RCC 7860 (cell line): ENCODE data around the gene PCDHGA5.
"Not testable (repeated sequence)": the region's sequence is repeated elsewhere in the genome, so short reads cannot be mapped to it uniquely, and the experiment has no call there.

Source experiments
- DNase-seq: peaks from one replicate; pipeline ENCODE4 v3.0.0-alpha.2; 2015; ENCODE audit warnings: low spot score
- FAIRE-seq: peaks from 2 replicates; lab custom pipeline; 2012; peaks lifted over from hg19 to GRCh38; lab: Jason Lieb, UNC

Gene PCDHGA5

DNA sequence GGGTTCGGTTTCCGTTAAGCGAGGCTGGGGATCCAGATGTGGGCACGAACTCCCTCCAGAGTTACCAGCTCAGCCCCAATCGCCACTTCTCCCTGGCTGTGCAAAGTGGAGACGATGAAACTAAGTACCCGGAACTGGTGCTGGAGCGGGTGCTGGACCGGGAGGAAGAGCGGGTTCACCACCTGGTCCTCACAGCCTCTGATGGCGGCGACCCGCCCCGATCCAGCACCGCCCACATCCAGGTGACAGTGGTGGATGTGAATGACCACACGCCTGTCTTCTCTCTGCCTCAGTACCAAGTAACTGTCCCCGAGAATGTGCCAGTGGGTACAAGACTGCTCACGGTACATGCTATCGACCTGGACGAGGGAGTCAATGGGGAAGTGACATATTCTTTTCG lies 19.4 kb downstream of the PCDHGA5 start:
- DNase-seq (no peak), FAIRE-seq (no peak)

DNA sequence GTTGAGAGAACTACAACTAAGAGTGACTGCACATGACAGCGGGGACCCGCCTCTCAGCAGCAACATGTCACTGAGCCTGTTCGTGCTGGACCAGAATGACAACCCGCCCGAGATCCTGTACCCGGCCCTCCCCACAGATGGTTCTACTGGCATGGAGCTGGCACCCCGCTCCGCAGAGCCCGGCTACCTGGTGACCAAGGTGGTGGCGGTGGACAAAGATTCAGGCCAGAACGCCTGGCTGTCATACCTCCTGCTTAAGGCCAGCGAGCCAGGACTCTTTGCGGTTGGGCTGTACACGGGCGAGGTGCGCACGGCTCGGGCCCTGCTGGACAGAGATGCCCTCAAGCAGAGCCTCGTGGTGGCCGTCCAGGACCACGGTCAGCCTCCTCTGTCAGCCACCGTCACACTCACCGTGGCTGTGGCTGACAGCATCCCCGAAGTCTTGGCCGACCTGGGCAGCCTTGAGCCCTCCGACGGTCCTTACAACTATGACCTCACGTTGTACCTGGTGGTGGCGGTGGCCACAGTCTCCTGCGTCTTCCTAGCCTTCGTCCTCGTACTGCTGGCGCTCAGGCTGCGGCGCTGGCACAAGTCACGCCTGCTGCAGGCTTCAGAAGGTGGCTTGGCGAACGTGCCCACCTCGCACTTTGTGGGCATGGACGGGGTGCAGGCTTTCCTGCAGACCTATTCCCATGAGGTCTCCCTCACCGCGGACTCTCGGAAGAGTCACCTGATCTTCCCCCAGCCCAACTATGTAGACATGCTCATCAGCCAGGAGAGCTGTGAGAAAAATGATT lies 20.7 kb downstream of the PCDHGA5 start:
- DNase-seq (no peak), FAIRE-seq (no peak)

DNA sequence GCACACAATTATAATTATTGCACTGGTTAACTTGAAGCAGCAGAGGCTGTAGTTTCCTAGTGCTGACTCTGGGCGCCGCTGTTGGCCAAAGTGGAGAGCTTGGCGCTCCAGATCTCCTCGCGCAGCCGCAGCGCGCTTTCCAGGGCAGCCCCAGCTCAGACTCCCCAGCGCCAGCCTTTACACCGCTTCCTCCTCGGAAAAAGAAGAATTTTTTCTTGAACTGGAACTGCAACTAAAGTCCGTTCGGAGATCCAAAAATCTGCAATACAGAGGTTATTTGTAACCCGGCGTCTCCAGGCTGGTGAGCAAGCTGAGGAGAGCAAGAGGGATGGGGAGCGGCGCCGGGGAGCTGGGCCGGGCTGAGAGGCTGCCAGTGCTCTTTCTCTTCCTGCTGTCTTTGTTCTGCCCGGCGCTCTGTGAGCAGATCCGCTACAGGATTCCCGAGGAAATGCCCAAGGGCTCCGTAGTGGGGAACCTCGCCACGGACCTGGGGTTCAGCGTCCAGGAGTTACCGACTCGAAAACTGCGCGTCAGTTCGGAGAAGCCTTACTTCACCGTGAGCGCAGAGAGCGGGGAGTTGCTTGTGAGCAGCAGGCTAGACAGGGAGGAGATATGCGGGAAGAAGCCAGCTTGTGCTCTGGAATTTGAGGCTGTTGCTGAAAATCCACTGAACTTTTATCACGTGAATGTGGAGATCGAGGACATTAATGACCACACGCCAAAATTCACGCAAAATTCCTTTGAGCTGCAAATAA lies 23.8 kb downstream of the PCDHGA5 start, which contains the start of gene PCDHGB4:
PCDHGB4 (plus strand) TSS at position 142 of the 755 bp plus-strand sequence; CDS start at position 329, 187 bp downstream.
- FAIRE-seq: not testable (repeated sequence)

DNA sequence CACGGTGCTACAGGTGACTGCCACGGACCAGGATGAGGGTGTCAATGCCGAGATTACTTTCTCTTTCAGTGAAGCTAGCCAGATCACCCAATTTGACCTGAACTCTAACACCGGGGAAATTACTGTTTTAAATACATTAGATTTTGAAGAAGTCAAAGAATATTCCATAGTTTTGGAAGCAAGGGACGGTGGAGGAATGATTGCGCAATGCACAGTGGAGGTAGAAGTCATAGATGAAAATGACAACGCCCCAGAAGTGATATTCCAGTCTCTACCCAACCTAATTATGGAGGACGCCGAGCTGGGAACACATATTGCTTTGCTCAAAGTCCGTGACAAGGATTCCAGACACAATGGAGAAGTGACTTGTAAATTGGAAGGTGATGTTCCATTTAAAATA lies 24.7 kb downstream of the PCDHGA5 start:
- no peak for DNase-seq
- no peak for FAIRE-seq

More for the DNA sequence above, 23.8 kb downstream of the PCDHGA5 start, which contains the start of gene PCDHGB4:
- not testable (repeated sequence) for DNase-seq

DNA sequence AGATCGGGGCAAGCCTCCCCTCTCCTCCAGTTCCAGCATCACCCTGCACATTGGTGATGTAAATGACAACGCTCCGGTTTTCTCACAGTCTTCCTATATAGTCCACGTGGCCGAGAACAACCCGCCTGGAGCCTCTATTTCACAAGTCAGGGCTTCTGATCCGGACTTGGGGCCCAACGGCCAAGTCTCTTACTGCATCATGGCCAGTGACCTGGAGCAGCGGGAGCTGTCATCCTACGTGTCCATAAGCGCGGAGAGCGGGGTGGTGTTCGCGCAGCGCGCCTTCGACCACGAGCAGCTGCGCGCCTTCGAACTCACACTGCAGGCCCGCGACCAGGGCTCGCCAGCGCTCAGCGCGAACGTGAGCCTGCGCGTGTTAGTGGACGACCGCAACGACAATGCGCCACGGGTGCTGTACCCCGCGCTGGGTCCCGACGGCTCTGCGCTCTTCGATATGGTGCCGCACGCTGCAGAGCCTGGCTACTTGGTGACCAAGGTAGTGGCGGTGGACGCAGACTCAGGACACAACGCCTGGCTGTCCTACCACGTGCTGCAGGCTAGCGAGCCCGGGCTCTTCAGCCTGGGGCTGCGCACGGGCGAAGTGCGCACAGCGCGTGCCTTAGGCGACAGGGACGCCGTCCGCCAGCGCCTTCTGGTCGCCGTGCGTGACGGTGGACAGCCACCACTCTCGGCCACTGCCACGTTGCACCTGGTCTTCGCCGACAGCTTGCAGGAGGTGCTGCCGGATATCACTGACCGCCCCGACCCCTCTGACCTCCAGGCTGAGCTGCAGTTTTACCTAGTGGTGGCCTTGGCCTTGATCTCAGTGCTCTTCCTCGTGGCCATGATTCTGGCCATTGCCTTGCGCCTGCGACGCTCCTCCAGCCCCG lies 25.4 kb downstream of the PCDHGA5 start:
- DNase-seq (no peak), FAIRE-seq (no peak)

DNA sequence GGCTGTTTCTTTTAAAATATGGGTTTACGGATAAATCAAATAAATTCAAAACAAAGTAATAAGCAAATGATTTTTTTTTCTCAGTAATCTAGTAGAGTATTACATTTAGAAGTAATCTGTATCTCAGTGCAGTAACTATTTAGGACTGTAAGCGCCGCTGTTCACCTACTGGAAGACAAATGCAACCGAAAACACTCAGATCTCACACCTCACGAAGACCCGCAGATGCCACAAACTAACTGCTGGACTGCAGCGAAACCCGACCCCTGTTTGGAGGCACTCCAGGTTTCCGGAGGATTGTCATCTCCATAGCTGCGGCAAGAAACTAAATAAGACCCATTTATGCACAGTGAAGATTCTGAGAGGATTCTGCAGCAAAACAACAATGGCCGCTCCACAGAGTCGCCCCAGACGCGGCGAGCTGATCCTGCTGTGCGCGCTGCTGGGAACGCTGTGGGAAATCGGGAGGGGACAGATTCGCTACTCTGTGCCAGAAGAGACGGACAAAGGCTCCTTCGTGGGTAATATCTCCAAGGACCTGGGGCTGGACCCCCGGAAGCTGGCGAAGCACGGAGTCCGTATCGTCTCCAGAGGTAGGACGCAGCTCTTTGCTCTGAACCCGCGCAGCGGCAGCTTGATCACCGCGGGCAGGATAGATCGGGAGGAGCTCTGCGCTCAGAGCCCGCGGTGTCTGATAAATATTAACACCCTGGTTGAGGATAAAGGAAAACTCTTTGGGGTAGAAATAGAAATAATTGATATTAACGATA lies 28.7 kb downstream of the PCDHGA5 start, which contains the start of gene PCDHGA8:
PCDHGA8 (plus strand) TSS at position 205 of the 770 bp plus-strand sequence; CDS start at position 386, 181 bp downstream.
- FAIRE-seq (no peak), DNase-seq (no peak)

DNA sequence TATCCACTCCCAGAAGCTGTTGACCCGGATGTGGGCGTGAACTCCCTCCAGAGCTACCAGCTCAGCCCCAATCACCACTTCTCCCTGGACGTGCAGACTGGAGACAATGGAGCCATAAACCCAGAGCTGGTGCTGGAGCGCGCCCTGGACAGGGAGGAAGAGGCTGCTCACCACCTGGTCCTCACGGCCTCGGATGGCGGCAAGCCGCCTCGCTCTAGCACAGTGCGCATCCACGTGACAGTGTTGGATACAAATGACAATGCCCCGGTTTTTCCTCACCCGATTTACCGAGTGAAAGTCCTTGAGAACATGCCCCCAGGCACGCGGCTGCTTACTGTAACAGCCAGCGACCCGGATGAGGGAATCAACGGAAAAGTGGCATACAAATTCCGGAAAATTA lies 29.3 kb downstream of the PCDHGA5 start:
- FAIRE-seq (no peak), DNase-seq (no peak)

DNA sequence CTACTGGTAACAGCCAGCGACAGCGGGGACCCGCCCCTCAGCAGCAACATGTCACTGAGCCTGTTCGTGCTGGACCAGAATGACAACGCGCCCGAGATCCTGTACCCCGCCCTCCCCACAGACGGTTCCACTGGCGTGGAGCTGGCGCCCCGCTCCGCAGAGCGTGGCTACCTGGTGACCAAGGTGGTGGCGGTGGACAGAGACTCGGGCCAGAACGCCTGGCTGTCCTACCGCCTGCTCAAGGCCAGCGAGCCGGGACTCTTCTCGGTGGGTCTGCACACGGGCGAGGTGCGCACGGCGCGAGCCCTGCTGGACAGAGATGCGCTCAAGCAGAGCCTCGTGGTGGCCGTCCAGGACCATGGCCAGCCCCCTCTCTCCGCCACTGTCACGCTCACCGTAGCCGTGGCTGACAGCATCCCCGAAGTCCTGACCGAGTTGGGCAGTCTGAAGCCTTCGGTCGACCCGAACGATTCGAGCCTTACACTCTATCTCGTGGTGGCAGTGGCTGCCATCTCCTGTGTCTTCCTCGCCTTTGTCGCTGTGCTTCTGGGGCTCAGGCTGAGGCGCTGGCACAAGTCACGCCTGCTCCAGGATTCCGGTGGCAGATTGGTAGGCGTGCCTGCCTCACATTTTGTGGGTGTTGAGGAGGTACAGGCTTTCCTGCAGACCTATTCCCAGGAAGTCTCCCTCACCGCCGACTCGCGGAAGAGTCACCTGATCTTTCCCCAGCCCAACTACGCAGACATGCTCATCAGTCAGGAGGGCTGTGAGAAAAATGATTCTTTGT lies 30.6 kb downstream of the PCDHGA5 start:
- not testable (repeated sequence) for FAIRE-seq, DNase-seq

DNA sequence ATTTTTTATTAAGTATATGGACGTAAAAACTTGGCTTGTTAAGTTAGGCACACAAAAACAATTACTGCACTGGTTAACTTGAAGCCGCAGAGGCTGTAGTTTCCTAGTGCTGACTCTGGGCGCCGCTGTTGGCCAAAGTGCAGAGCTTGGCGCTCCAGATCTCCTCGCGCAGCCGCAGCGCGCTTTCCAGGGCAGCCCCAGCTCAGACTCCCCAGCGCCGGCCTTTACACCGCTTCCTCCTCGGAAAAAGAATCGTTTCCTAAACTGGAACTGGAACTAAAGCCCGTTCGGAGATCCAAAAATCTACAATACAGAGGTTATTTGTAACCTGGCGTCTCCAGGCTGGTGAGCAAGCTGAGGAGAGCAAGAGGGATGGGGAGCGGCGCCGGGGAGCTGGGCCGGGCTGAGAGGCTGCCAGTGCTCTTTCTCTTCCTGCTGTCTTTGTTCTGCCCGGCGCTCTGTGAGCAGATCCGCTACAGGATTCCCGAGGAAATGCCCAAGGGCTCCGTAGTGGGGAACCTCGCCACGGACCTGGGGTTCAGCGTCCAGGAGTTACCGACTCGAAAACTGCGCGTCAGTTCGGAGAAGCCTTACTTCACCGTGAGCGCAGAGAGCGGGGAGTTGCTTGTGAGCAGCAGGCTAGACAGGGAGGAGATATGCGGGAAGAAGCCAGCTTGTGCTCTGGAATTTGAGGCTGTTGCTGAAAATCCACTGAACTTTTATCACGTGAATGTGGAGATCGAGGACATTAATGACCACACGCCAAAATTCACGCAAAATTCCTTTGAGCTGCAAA lies 34.0 kb downstream of the PCDHGA5 start, which contains the start of gene PCDHGB5:
PCDHGB5 (plus strand) TSS at position 192 of the 796 bp plus-strand sequence; CDS start at position 373, 181 bp downstream.
- not testable (repeated sequence) for DNase-seq, FAIRE-seq

DNA sequence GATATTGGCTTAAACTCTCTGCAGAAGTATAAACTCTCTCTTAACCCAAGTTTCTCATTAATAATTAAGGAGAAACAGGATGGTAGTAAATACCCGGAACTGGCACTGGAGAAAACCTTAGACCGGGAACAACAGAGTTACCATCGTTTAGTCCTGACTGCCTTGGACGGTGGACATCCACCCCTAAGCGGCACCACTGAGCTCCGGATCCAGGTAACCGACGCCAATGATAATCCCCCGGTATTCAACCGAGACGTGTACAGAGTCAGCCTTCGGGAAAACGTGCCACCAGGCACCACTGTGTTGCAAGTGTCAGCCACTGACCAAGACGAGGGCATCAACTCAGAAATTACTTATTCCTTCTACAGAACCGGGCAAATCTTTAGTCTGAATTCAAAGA lies 34.6 kb downstream of the PCDHGA5 start:
- FAIRE-seq (no peak), DNase-seq (no peak)

DNA sequence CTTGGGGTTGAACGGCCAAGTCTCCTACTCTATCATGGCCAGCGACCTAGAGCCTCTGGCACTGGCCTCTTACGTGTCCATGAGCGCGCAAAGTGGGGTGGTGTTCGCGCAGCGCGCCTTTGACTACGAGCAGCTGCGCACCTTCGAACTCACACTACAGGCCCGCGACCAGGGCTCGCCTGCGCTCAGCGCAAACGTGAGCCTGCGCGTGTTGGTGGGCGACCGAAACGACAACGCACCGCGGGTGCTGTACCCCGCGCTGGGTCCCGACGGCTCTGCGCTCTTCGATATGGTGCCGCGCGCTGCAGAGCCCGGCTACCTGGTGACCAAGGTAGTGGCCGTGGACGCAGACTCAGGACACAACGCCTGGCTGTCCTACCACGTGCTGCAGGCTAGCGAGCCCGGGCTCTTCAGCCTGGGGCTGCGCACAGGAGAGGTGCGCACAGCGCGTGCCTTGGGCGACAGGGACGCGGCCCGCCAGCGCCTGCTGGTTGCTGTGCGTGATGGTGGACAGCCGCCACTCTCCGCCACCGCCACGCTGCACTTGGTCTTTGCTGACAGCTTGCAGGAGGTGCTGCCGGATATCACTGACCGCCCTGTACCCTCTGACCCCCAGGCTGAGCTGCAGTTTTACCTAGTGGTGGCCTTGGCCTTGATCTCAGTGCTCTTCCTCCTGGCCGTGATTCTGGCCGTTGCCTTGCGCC lies 35.7 kb downstream of the PCDHGA5 start:
- FAIRE-seq (no peak), DNase-seq (no peak)

DNA sequence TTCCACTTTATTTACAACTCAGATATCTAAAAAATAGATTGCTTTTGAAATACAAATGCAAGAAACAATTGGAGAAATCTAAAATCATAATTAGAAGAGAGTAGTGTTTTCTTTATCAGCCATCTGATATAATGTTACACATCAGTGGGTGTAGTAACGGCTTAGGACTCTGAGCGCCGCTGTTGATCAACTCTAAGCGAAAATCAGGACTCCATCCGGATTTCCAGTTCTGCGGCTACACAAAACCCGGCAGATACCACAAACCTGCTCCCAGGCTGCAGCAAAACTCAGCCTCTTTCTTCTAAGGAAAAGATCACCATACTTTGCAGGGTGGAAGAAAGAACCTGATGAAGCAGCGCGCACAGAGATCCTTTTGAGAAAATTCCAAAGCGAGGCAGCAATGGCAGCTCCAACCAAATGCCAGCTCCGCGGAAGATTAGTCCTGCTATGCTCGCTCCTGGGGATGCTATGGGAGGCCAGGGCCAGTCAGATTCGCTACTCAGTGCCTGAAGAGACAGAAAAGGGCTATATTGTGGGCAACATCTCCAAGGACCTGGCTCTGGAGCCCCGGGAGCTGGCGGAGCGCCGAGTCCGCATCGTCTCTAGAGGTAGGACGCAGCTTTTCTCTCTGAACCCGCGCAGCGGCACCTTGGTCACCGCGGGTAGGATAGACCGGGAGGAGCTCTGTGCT lies 38.7 kb downstream of the PCDHGA5 start, which contains the start of gene PCDHGA9:
PCDHGA9 (plus strand) TSS at position 226 of the 691 bp plus-strand sequence; CDS start at position 401, 175 bp downstream.
- FAIRE-seq (no peak), DNase-seq (no peak)

DNA sequence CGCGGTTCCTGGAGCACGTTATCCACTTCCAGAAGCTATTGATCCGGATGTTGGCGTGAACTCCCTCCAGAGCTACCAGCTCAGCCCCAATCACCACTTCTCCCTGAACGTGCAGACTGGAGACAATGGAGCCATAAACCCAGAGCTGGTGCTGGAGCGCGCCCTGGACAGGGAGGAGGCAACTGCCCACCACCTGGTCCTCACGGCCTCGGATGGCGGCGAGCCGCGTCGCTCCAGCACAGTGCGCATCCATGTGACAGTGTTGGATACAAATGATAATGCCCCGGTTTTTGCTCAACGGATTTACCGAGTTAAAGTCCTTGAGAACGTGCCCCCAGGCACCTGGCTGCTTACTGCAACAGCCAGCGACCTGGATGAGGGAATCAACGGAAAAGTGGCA lies 39.4 kb downstream of the PCDHGA5 start:
- no peak for FAIRE-seq
- DNase-seq: no peak

DNA sequence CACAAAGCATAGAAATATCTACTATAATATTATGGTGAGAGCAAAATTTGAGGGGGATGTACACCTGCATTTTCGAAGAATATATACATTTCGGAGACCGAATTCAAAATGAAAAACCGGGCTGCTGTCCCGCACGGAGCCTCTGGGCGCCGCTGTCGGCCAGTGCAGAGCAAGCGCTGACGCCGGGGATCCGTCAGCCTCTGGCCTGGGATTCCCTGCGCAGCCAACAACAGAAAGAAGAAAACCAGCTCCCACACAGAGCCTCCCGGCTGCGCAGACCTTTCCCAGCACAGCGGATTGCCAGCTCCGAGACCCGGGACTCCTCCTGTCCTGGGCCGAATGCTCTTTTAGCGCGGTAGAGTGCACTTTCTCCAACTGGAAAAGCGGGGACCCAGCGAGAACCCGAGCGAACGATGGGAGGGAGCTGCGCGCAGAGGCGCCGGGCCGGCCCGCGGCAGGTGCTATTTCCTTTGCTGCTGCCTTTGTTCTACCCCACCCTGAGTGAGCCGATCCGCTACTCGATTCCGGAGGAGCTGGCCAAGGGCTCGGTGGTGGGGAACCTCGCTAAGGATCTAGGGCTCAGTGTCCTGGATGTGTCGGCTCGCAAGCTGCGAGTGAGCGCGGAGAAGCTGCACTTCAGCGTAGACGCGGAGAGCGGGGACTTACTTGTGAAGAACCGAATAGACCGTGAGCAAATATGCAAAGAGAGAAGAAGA lies 44.0 kb downstream of the PCDHGA5 start, which contains the start of gene PCDHGB6:
PCDHGB6 (plus strand) TSS at position 232 of the 716 bp plus-strand sequence; CDS start at position 414, 182 bp downstream.
- peak; percentile 35 for DNase-seq
- FAIRE-seq: not testable (repeated sequence)

DNA sequence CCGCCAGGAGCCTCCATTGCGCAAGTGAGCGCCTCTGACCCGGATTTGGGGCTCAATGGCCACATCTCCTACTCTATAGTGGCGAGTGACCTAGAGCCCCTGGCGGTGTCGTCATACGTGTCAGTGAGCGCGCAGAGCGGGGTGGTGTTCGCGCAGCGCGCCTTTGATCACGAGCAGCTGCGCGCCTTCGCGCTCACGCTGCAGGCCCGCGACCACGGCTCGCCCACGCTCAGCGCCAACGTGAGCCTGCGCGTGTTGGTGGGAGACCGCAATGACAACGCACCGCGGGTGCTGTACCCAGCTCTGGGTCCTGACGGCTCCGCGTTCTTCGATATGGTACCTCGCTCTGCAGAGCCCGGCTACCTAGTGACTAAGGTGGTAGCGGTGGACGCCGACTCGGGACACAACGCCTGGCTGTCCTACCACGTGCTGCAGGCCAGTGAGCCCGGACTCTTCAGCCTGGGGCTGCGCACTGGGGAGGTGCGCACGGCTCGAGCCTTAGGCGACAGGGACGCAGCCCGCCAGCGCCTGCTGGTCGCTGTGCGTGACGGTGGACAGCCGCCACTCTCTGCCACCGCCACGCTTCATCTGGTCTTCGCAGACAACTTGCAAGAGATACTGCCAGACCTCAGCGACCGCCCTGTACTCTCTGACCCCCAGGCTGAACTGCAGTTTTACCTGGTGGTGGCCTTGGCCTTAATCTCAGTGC lies 45.8 kb downstream of the PCDHGA5 start:
- FAIRE-seq: no peak

More for the DNA sequence above, 45.8 kb downstream of the PCDHGA5 start:
- DNase-seq: no peak
